Measurements from ENCODE around the gene HMG20A. TPM values are rescaled to one million over a fixed set of nuclear protein-coding genes. Genes with fewer than 3 reads are reported as not detected.

Gene HMG20A
- total and polyA plus RNA-seq, 10 of the 15 experiments (the other 5 are each of a cell fraction or from before 2014, with no cell fraction given), result 30.0 to 98.7 (median 46.8) TPM

- DNase-seq (ENCODE audit: low read depth, low spot score), result no peak
- ChIA-PET RAD21 (ENCODE audit: unreplicated experiment) (no interaction called here), POLR2A (no interaction called here), SMC1A (ENCODE audit: uncharacterized antibody, unreplicated experiment) (interaction anchor here (1.2 kb wide), 2 partner anchors 9 to 318 kb away, joined by 3 to 4 read pairs; no protein-coding TSS in a partner anchor), CTCF (interaction anchor here (1.8 kb wide), 1 partner anchor 319 kb away, joined by 5 read pairs; no protein-coding TSS in a partner anchor)
- Histone ChIP-seq H3K79me2 (ENCODE audit: control insufficient read depth, insufficient read depth, low read length) (no peaks in the 10 kb centered on the region), H3K36me3 (ENCODE audit: control insufficient read depth in 2 of 2, insufficient read depth in 2 of 2, low read length in 1 of 2) (no peaks in the 10 kb centered on the region), H3K9ac (ENCODE audit: control insufficient read depth, insufficient read depth, low read length) (no peak overlapping the region), H3K4me1 (ENCODE audit: control insufficient read depth, insufficient read depth, low read length) (peaks cover 22% of the 10 kb centered on the region), H3K27me3 (replicated peaks in 1 of 2; ENCODE audit: control insufficient read depth in 2 of 2, insufficient read depth in 2 of 2, low read length in 1 of 2) (no peaks in the 10 kb centered on the region), H4K20me1 (ENCODE audit: control insufficient read depth, insufficient read depth) (no peaks in the 10 kb centered on the region), H3K27ac (ENCODE audit: control insufficient read depth, insufficient read depth) (no peak overlapping the region), H3K4me2 (ENCODE audit: control insufficient read depth, insufficient read depth) (no peak overlapping the region), H2AFZ (ENCODE audit: control insufficient read depth, low read depth, low read length) (no peak overlapping the region), H3K9me3 (replicated peaks; ENCODE audit: control insufficient read depth, insufficient read depth, low read length) (no peaks in the 10 kb centered on the region), H3K4me3 (no peak overlapping the region)
- intact Hi-C loops (cut with micrococcal nuclease; ENCODE audit: unreplicated experiment), result no loop called here
- FAIRE-seq, result no peak
- no peak for ATAC-seq
- WGBS (ENCODE audit: insufficient coverage, insufficient replicate concordance, low lambda C conversion rate, missing lambda C conversion rate), result 98% methylated on average over 3 of the region's 4 CpGs
- TF ChIP-seq ZSCAN29 (IDR thresholded peaks at IDR 0.05) (no peak), CTCF (IDR thresholded peaks at IDR 0.05 in 2 of 3, conservative IDR thresholded peaks at IDR 0.05 in 1 of 3; ENCODE audit: control insufficient read depth in 2 of 3, extremely low read depth in 1 of 3, insufficient read depth in 1 of 3, low read depth in 3 of 3, low read length in 3 of 3) (no peak), MTA3 (IDR thresholded peaks at IDR 0.05; ENCODE audit: borderline replicate concordance, low read length) (no peak), MYC (IDR thresholded peaks at IDR 0.05; ENCODE audit: insufficient read depth, insufficient read length, insufficient replicate concordance, low read length, severe bottlenecking) (no peak), SUZ12 (IDR thresholded peaks at IDR 0.05; ENCODE audit: unreplicated experiment) (no peak), PBX3 (IDR thresholded peaks at IDR 0.05; ENCODE audit: insufficient replicate concordance, low read depth, low read length) (no peak), KAT2A (conservative IDR thresholded peaks at IDR 0.05; ENCODE audit: control insufficient read depth, low read depth, low read length) (no peak), POLR2A (IDR thresholded peaks at IDR 0.05; ENCODE audit: low read depth, low read length) (no peak), CBX3 (IDR thresholded peaks at IDR 0.05; ENCODE audit: borderline replicate concordance, low read depth) (no peak), KLF5 (IDR thresholded peaks at IDR 0.05; ENCODE audit: partially characterized antibody) (no peak), ETV6 (conservative IDR thresholded peaks at IDR 0.05 in 1 of 2, IDR thresholded peaks at IDR 0.05 in 1 of 2; ENCODE audit: borderline replicate concordance in 1 of 2, low read depth in 1 of 2) (no peak), NFXL1 (IDR thresholded peaks at IDR 0.05; ENCODE audit: borderline replicate concordance) (no peak), CREB1 (IDR thresholded peaks at IDR 0.05; ENCODE audit: low read depth) (no peak), SMAD5 (IDR thresholded peaks at IDR 0.05; ENCODE audit: low read depth) (no peak), POU2F2 (IDR thresholded peaks at IDR 0.05; ENCODE audit: borderline replicate concordance, low read depth, low read length) (no peak), SREBF2 (IDR thresholded peaks at IDR 0.05; ENCODE audit: low read length) (no peak), NFYA (IDR thresholded peaks at IDR 0.05; ENCODE audit: borderline replicate concordance, low read depth, low read length) (no peak), TAF1 (IDR thresholded peaks at IDR 0.05; ENCODE audit: borderline replicate concordance, low read depth, low read length) (no peak), IRF3 (IDR thresholded peaks at IDR 0.05) (no peak), BHLHE40 (IDR thresholded peaks at IDR 0.05; ENCODE audit: borderline replicate concordance in 1 of 2, low read depth in 2 of 2, low read length in 1 of 2) (no peak)
- in situ Hi-C loops (cut with MboI), result no loop called here
- no TSS peak for BruUV-seq (replicated peaks)
These were observed 84.9 kb downstream of the HMG20A start for GRCh38 chr15:77505556-77505955.
